GM19099 (cell line): ENCODE results near the gene SRCAP.

ENCODE experiments used
- POLR2A ChIP-seq: IDR thresholded peaks from 3 replicates; pipeline ENCODE4 v1.6.1; 2011; ENCODE audit warnings: low read depth; ENCODE audit not compliant: insufficient read length; ENCODE audit errors: extremely low read depth

Gene SRCAP

GRCh38 chr16:30675143-30675542 is 23.8 kb upstream of the SRCAP start:
- TF ChIP-seq POLR2A, result no peak

GRCh38 chr16:30677931-30678585 is 20.9 kb upstream of the SRCAP start:
- TF ChIP-seq POLR2A, result no peak

GRCh38 chr16:30678586-30678970 is 20.4 kb upstream of the SRCAP start:
- TF ChIP-seq POLR2A, result no peak

GRCh38 chr16:30680326-30680725 is 18.6 kb upstream of the SRCAP start:
- TF ChIP-seq POLR2A, result no peak

- no peak for TF ChIP-seq POLR2A
These were observed 10.3 kb upstream of the SRCAP start for GRCh38 chr16:30688701-30689100.

- no peak for TF ChIP-seq POLR2A
These were observed 7.1 kb upstream of the SRCAP start for GRCh38 chr16:30691907-30692306.

- TF ChIP-seq POLR2A, result no peak
These were observed 6.4 kb upstream of the SRCAP start for GRCh38 chr16:30692396-30693064.

GRCh38 chr16:30694926-30695693 is 3.9 kb upstream of the SRCAP start:
- no peak for TF ChIP-seq POLR2A

- TF ChIP-seq POLR2A, result no peak
These were observed 1.5 kb upstream of the SRCAP start for GRCh38 chr16:30697264-30698138.

GRCh38 chr16:30698139-30698815 is 694 bp upstream of the SRCAP start:
- peak; percentile 89 for TF ChIP-seq POLR2A

- no peak for TF ChIP-seq POLR2A
These were observed 686 bp downstream of the SRCAP start for GRCh38 chr16:30699615-30700099.

GRCh38 chr16:30700491-30700890 is 1.5 kb downstream of the SRCAP start:
- no peak for TF ChIP-seq POLR2A

GRCh38 chr16:30700971-30701370 is 2.0 kb downstream of the SRCAP start:
- TF ChIP-seq POLR2A, result no peak

- no peak for TF ChIP-seq POLR2A
These were observed 5.0 kb downstream of the SRCAP start for GRCh38 chr16:30703971-30704370.
